ENCODE data around the gene C12orf56. TPM values are rescaled to one million over a fixed set of nuclear protein-coding genes. Genes with fewer than 3 reads are reported as not detected.
"Not testable (repeated sequence)": the region's sequence is repeated elsewhere in the genome, so short reads cannot be mapped to it uniquely, and the experiment has no call there.

Gene C12orf56
- polyA plus RNA-seq, 2 of the 4 experiments (the other 2 are of a cell fraction) = 0.05 to 0.22 TPM

GRCh38 chr12:64351265-64351664 lies 39.3 kb downstream of the C12orf56 start:
- POLR2A ChIA-PET = no interaction called here
- CTCF ChIA-PET = no interaction called here
- no peak overlapping the region for H3K4me3 ChIP-seq
- 70% methylated on average over 5 of the region's 5 CpGs for WGBS (ENCODE audit: missing lambda C conversion rate)
- ATAC-seq (peak in 1 of 2 experiments; percentile 30; a peak in 2 of 6 replicates), DNase-seq (ENCODE audit: low read depth in 1 of 2, low spot score in 1 of 2) (no peak), FAIRE-seq (no peak)
- H3K4me1 ChIP-seq = no peaks in the 10 kb centered on the region
- no peak overlapping the region for H3K4me2 ChIP-seq
- no peak overlapping the region for H3K27ac ChIP-seq
- H3K9me3 ChIP-seq = peaks cover 11% of the 10 kb centered on the region; the same call in 2 of the 3 replicates
- no peak for TF ChIP-seq HOXB13 (CRISPR knock-in tag; IDR thresholded peaks at IDR 0.05; ENCODE audit: low read depth)

- ATAC-seq (no peak), FAIRE-seq (no peak), DNase-seq (ENCODE audit: low read depth in 1 of 2, low spot score in 1 of 2) (no peak)
- no peak overlapping the region for H3K4me3 ChIP-seq
- H3K9me3 ChIP-seq = 0 out of 3 replicates have a peak, but pooled peaks cover 6% of the 10 kb centered on the region
- H3K4me1 ChIP-seq = no peaks in the 10 kb centered on the region
- ChIA-PET CTCF (no interaction called here), POLR2A (no interaction called here)
- no peak overlapping the region for H3K27ac ChIP-seq
- TF ChIP-seq EP300 (IDR thresholded peaks at IDR 0.05) = no peak
- peak; percentile 63 for TF ChIP-seq MAFK (IDR thresholded peaks at IDR 0.05; ENCODE audit: partially characterized antibody)
- H3K4me2 ChIP-seq = no peak overlapping the region
- WGBS (ENCODE audit: missing lambda C conversion rate) = 40% methylated on average over 2 of the region's 2 CpGs
Observed at GRCh38 chr12:64347630-64348029, 42.9 kb downstream of the C12orf56 start.

GRCh38 chr12:64344631-64345030 lies 45.9 kb downstream of the C12orf56 start:
- H3K4me1 ChIP-seq; CTCF ChIA-PET; H3K27ac ChIP-seq; POLR2A ChIA-PET; H3K9me3 ChIP-seq; DNase-seq (ENCODE audit: low read depth in 1 of 2, low spot score in 1 of 2); FAIRE-seq; H3K4me3 ChIP-seq; ATAC-seq; H3K4me2 ChIP-seq: not testable (repeated sequence)
- 18% methylated on average over 4 of the region's 4 CpGs for WGBS (ENCODE audit: missing lambda C conversion rate)

GRCh38 chr12:64340546-64340945 lies 50.0 kb downstream of the C12orf56 start:
- ATAC-seq; DNase-seq (ENCODE audit: low read depth in 1 of 2, low spot score in 1 of 2); H3K4me2 ChIP-seq; FAIRE-seq; POLR2A ChIA-PET; H3K4me3 ChIP-seq; CTCF ChIA-PET; H3K9me3 ChIP-seq; H3K4me1 ChIP-seq; H3K27ac ChIP-seq: not testable (repeated sequence)
- WGBS (ENCODE audit: missing lambda C conversion rate) = 21% methylated on average over 2 of the region's 2 CpGs

- CTCF ChIA-PET = interaction anchor here (0.6 to 1.2 kb wide), 2 partner anchors 19 to 20 kb away, joined by 3 read pairs; no protein-coding TSS in a partner anchor
- DNase-seq (ENCODE audit: low read depth in 1 of 2, low spot score in 1 of 2) (no peak), ATAC-seq (no peak), FAIRE-seq (no peak)
- WGBS (ENCODE audit: missing lambda C conversion rate) = 45% methylated on average over 4 of the region's 4 CpGs
- no peak overlapping the region for H3K4me3 ChIP-seq
- no peak overlapping the region for H3K4me2 ChIP-seq
- no peak overlapping the region for H3K27ac ChIP-seq
- H3K9me3 ChIP-seq = no peaks in the 10 kb centered on the region
- H3K4me1 ChIP-seq = no peaks in the 10 kb centered on the region
- TF ChIP-seq RARB (CRISPR knock-in tag; IDR thresholded peaks at IDR 0.05) (no peak), USF2 (IDR thresholded peaks at IDR 0.05) (no peak), ZFP36 (IDR thresholded peaks at IDR 0.05; ENCODE audit: borderline replicate concordance, partially characterized antibody) (no peak), RAD21 (conservative IDR thresholded peaks at IDR 0.05 in 1 of 2, IDR thresholded peaks at IDR 0.05 in 1 of 2) (no peak), TFCP2L1 (CRISPR knock-in tag; IDR thresholded peaks at IDR 0.05) (no peak), TP53 (CRISPR knock-in tag; IDR thresholded peaks at IDR 0.05) (no peak), KDM1A (IDR thresholded peaks at IDR 0.05; ENCODE audit: low read depth) (no peak), POLR2A (IDR thresholded peaks at IDR 0.05; ENCODE audit: low read length) (no peak)
- POLR2A ChIA-PET = no interaction called here
Observed at GRCh38 chr12:64335886-64336466, 54.6 kb downstream of the C12orf56 start.

GRCh38 chr12:64332938-64333337 lies 57.6 kb downstream of the C12orf56 start:
- CTCF ChIA-PET = no interaction called here
- FAIRE-seq = no peak
- ATAC-seq = no peak
- POLR2A ChIA-PET = no interaction called here
- Histone ChIP-seq H3K27ac (no peak overlapping the region), H3K9me3 (no peaks in the 10 kb centered on the region), H3K4me1 (no peaks in the 10 kb centered on the region), H3K4me2 (no peak overlapping the region), H3K4me3 (no peak overlapping the region)
- DNase-seq (ENCODE audit: low read depth in 1 of 2, low spot score in 1 of 2) = no peak
- WGBS (ENCODE audit: missing lambda C conversion rate) = 36% methylated on average over 2 of the region's 2 CpGs
- TF ChIP-seq SREBF2 (IDR thresholded peaks at IDR 0.05) (no peak), HOXB5 (CRISPR knock-in tag; IDR thresholded peaks at IDR 0.05) (no peak), ELK1 (IDR thresholded peaks at IDR 0.05; ENCODE audit: low read depth, low read length) (no peak), NFE2L2 (conservative IDR thresholded peaks at IDR 0.05; ENCODE audit: low read length) (no peak), FOSL2 (IDR thresholded peaks at IDR 0.05) (no peak), FOSL2 (CRISPR knock-in tag; IDR thresholded peaks at IDR 0.05) (peak; percentile 68)

All from A549 (cell line).